HG02610 (cell line): Measurements from ENCODE around the gene KRTAP5-2.
"Not testable (repeated sequence)": the region's sequence is repeated elsewhere in the genome, so short reads cannot be mapped to it uniquely, and the experiment has no call there.

Experiments
- ATAC-seq: cut with Tn5 transposase; IDR thresholded peaks from one replicate; pipeline ENCODE4 v1.9.1; 2021; ENCODE audit warnings: mild to moderate bottlenecking, moderate library complexity; ENCODE audit not compliant: unreplicated experiment

The KRTAP5-2 gene

GRCh38 chr11:1592628-1593027 lies 5.5 kb downstream of the KRTAP5-2 start:
- ATAC-seq: no peak

GRCh38 chr11:1589996-1590395 lies 8.1 kb downstream of the KRTAP5-2 start:
- ATAC-seq: no peak

DNA sequence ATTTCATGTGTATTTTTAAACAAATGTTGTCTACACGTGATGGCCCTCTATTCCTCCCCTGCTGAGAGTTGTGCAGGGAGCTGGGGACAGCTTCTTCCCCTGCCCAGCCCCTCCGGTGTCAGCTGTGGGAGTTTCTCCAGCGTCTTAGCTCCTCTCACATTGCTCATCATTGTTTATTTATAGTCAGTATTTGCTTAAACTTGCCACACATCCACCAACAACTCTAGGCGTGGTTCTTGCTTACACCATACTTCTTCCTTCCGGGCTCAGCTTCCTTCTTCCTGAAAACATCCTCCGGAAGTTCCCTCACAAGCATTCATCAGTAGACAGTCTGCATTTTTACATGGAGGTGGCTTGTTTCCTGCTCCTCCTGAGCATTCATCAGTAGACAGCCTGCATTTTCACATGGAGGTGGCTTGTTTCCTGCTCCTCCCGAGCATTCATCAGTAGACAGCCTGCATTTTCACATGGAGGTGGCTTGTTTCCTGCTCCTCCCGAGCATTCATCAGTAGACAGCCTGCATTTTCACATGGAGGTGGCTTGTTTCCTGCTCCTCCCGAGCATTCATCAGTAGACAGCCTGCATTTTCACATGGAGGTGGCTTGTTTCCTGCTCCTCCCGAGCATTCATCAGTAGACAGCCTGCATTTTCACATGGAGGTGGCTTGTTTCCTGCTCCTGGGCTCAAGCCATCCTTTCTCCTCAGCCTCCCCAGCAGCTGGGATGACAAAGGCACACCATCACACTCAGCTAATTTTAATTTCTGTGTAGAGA lies 8.7 kb downstream of the KRTAP5-2 start:
- not testable (repeated sequence) for ATAC-seq

DNA sequence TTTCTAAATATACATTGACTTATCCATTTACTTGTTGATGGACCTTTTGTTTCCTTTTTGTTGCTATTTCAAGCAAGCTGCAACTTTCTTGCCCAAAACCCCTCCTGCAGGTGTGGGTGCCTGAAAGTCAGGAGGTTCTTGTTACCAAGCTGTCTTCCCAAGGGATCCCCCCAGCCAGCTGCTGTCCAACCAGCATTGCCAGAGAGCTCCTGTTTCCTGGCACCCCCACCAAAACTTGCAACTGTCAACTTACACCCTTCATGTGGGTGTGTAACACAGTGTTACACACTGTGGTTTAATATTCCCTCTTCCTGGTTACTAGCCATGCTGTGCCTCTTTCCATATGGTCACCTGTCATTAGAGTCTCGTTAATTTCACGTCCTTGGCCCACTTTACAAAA lies 11.4 kb downstream of the KRTAP5-2 start:
- no peak for ATAC-seq

- ATAC-seq: not testable (repeated sequence)
Measured at GRCh38 chr11:1584661-1585370, 13.3 kb downstream of the KRTAP5-2 start, which contains the start of gene KRTAP5-1. Gene KRTAP5-1, minus strand, starts transcription at chr11:1585283. Its CDS starts 34 bp downstream, at chr11:1585249.

DNA sequence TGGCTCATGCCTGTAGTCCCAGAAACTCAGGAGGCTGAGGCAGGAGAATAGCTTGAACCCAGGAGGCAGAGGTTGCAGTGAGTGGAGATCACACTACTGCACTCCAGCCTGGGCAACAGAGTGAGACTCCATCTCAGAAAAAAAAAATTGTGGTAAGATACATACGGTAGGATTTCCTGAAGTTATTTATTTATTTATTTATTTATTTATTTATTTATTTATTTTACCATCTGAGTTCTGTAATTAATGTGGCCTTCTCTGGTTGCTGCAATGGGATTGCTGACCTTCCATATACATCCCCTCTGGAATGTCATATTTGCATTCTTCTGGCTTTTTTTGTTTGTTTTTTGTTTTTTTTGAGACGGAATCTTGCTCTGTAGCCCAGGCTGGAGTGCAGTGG lies 15.2 kb downstream of the KRTAP5-2 start:
- ATAC-seq: not testable (repeated sequence)

GRCh38 chr11:1581976-1582375 lies 16.1 kb downstream of the KRTAP5-2 start:
- ATAC-seq: no peak

- ATAC-seq: no peak
Measured at GRCh38 chr11:1576825-1577224, 21.3 kb downstream of the KRTAP5-2 start.

DNA sequence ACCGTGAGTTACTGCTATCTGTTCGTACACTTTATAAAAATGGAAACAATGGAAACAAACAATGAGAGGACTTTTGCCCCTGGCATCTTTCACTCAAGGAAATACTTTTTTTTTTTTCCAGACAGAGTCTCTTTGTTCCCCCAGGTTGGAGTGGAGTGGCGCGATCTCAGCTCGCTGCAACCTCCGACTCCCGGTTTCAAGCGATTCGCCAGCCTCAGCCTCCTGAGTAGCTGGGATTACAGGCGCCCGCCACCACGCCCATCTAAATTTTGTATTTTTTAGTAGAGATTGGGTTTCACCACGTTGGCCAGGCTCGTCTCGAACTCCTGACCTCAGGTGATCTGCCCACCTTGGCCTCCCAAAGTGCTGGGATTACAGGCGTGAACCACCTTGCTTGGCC lies 22.3 kb downstream of the KRTAP5-2 start:
- ATAC-seq: not testable (repeated sequence)

DNA sequence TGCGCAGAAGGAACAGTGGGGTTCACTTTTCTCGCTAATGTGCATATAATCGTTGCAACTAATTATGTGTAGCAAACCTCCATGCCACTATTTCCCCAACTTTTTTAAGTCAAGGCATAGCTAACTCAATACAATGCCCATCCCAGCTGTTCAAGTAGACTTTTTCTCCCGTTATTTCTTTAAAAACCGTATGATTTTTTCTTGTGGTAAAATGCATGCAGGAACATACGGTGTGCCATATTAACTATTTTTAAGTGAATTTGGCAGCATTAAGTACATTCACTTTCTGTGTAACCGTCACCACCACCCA lies 23.2 kb downstream of the KRTAP5-2 start:
- no peak for ATAC-seq

DNA sequence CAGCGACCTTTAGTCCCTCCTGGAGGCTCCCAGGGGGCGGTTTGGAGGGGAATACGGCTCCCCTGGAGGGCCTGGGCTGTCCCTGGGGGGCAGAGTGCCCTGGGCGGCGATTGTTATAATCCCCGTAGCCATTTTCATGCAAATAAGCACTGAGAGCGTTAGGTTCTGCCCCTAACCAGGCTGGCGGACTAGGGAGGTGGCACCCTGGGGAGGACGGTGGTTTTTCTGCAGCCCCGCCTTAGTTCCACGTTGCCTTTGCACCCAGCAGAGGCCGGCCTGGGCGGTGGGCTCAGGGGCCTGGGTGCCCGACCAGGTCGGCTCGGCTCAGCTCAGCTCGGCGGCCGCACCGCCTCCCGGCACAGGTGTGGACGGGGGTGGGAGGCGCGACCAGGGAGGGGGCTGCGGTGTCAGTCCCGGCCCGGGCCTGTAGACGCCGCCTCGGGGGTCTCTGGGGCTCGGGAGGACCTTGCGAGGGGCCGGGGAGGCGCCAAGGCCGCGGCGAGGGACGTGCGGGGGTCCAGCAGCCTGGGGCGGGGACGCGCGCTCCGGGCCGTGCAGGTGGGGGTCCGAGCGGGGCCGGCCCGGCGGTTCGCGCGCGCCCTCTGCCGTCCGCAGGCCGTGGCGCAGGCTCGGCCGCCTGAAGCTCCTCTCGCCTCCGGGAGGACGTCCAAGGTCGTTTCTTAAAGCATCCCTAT lies 23.7 kb downstream of the KRTAP5-2 start:
- peak; percentile 35 for ATAC-seq

DNA sequence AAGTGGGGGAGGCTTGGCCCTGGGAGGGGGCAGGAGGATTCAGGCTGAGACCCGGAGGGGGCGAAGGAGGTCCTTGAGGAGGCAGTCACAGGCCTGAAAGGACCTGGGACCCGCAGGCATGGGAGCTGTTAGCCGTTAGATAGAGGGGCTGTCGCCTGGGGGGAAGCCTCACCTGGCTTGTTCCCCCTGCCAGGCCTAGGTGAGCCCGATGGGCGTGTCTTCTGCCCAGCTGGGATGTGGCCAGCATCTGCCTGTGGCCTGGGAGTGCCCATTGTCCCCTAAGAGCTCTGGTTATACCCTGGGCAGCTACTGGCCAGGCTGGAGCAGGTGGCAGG lies 24.2 kb downstream of the KRTAP5-2 start:
- no peak for ATAC-seq

DNA sequence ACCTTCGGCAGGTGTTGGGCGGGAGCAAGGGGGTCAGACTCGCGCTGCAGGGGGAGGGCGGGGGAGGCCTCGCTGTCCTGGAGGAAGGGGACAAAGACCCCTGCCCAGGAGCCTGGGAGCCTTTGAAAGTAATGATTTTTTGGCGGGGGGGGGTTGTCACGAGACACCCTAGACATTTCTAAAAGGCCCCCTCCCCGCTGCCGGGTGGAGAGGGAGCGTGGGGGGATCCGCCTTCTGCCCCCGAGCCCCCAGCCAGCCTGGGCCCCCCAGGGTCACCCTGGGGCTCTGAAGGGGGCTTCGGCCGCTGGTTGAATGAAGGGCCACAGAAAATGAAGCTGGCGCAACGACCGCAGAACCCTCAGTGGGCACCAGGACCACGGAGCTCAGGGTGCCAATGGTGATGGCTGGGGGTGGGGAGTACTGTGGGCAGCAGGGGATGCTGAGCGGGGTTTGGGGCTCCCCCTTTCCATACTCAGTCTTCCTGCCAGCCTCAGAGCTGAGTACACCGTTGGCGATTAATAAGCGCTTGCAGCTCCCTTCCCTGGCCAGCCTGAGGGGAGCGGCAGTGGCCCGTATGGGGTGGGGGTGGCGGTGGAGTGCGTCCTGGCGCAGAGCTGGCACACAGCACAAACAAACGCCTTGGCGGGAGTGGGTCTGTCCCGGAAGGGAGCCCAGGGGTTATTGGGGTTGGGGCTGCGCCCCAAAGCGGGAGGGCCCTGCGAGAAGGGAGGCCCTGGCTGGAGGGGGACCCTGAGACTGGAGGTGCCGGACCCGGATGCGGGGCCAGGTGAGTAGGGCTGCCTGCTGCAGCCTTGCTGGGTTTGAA lies 24.8 kb downstream of the KRTAP5-2 start:
- ATAC-seq: no peak

DNA sequence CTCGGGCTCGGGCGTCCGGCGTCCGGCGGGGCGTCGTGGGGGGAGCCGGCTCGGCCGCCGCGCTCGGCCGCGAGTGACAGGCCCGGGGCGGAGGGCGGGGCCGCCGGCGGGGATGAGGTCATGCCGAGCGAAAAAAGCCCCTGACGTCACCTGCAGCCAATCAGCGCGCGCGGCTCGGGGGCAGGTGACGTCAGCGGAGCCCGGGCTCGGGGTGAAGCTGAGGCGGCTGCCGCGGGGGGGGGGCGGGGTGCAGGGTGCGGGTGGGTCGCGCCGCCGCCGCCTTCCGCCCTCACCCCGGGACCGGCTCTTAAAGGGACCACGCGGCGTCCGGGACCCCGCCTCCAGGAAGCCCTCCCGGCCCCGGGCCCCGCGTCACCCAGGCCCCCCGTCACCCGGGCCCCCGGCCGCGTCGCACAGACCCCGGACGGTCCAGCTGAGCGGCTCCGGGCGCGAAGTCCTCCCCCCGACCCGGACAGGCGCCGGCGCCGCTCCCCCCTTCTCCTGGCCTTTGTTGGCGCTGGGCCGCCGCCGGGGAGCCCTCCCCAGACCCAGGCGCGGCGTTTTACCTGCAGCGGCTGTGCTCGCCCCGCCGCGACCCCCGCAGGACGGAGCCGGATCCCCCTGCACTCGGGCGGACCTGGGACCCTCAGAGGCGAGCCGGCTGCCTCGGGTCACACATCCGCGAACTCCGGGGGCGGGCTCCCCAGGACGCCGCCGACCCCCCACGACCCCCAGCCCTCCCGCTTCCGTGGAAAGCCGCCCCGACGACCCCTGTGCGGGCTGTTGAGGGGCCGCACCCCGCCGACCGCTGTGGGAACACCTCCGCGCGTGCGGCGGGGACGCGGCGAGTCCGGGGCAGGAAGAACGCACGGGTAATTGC lies 25.7 kb downstream of the KRTAP5-2 start, which contains the start of gene DUSP8:
DUSP8 (minus strand) TSS at position 75 of the 880 bp plus-strand sequence. CDS start 6,445 bp downstream, outside the sequence.
- ATAC-seq: no peak

- no peak for ATAC-seq
Measured at GRCh38 chr11:1571760-1572196, 26.3 kb downstream of the KRTAP5-2 start.

GRCh38 chr11:1570896-1571759 lies 27.0 kb downstream of the KRTAP5-2 start:
- no peak for ATAC-seq

- no peak for ATAC-seq
Measured at GRCh38 chr11:1570531-1570895, 27.6 kb downstream of the KRTAP5-2 start.

DNA sequence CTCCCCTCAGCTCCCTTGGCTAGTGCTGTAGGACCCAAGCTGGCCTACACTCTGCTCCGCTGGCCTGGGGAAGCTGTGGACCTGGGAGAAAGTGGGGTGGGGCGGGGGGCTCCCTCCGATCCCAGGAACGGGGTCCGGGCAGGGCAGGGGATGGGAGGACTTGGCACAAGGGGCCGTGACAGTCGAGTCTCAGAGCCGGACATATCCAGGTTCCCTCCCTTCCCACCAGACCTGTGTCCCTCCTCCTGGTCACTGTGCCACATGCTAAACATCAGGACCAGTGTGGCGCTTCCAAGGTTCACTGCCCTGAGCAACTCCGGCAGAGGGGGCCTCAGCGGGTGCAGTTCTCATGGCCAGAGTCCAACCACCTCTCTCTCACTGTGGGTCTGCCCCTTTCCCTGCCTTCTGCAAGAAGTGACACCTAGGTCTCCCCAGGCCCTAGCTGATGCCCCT lies 28.1 kb downstream of the KRTAP5-2 start:
- no peak for ATAC-seq

- ATAC-seq: no peak
Measured at GRCh38 chr11:1569251-1569780, 28.8 kb downstream of the KRTAP5-2 start.
